Fibroblast of the aortic adventitia (primary cell): Measurements from ENCODE around the gene MAPK14. TPM values are rescaled to one million over a fixed set of nuclear protein-coding genes. Genes with fewer than 3 reads are reported as not detected.

Experiments
- DNase-seq: peaks from one replicate; pipeline ENCODE4 v3.0.0-alpha.2; 2010; ENCODE audit warnings: low read depth
- H3K4me3 ChIP-seq: 2 replicates; pipeline ENCODE4 v1.5.1; 2011; ENCODE audit warnings: low read depth, mild to moderate bottlenecking, control low read depth, low read length, moderate library complexity
- CTCF ChIP-seq: IDR thresholded peaks from 2 replicates; pipeline ENCODE4 v1.5.1; 2011; ENCODE audit warnings: mild to moderate bottlenecking, low read length, control low read depth, inconsistent platforms; ENCODE audit not compliant: insufficient read depth
- total RNA-seq: library from RNA; depleted of rRNA; stranded (reverse); fragments of >200 nt; gene quantifications from 2 replicates; pipeline ENCODE4 v1.2.3, GENCODE V29; 2012; ENCODE audit warnings: low replicate concordance

The MAPK14 gene
- total RNA-seq, 1 donor, result 72.5 TPM

DNA sequence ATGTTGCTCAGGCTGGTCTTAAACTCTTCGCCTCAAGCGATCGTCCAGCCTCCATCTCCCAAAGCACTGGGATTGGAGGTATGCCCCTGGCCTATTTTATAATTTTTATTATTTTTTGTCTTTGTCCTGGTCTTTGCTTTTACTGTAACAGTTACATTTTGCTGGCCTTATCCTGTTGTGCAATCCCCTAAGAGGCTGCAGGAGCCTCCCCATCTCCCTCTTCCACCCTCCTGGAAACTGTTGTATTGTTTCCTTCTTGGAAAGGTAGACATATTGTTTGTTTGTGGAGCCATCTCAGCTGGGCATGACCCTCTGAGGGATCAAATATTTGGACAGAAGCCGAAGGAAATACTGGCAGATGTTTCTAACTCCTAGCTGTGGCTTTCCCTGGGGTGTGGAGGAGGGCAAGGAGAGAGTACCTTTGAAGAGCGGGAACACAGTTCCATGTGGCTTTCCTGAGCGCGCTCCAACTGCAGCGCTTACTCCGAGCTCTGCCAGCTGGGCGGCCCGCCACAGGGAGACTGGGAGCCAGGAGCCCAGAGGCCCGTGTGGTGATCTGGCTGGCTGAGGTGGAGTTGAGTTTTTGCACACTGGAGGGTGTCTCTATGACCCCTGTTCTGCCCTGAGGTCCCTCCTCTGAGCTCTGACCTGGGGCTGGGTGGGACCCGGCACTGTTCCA is 107.6 kb downstream of the MAPK14 start:
- no peak for TF ChIP-seq CTCF
- no peak for DNase-seq
- no peak overlapping the region for H3K4me3 ChIP-seq

- TF ChIP-seq CTCF, result no peak
- H3K4me3 ChIP-seq, result no peak overlapping the region
- no peak for DNase-seq
These were observed 108.4 kb downstream of the MAPK14 start for GRCh38 chr6:36136034-36136433.

- no peak for DNase-seq
- H3K4me3 ChIP-seq, result no peak overlapping the region
- TF ChIP-seq CTCF, result no peak
These were observed 108.9 kb downstream of the MAPK14 start for GRCh38 chr6:36136551-36136950.

DNA sequence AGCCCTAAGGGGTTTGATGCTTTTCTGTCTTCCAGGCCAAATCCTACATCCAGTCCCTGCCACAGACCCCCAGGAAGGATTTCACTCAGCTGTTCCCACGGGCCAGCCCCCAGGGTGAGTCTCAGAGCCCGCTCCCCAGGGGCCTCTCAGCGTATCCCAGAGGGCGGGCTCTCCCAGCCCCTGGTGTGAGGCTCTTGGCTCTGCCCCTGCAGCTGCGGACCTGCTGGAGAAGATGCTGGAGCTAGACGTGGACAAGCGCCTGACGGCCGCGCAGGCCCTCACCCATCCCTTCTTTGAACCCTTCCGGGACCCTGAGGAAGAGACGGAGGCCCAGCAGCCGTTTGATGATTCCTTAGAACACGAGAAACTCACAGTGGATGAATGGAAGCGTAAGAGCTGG is 111.1 kb downstream of the MAPK14 start:
- no peak for DNase-seq
- H3K4me3 ChIP-seq, result no peak overlapping the region
- no peak for TF ChIP-seq CTCF

DNA sequence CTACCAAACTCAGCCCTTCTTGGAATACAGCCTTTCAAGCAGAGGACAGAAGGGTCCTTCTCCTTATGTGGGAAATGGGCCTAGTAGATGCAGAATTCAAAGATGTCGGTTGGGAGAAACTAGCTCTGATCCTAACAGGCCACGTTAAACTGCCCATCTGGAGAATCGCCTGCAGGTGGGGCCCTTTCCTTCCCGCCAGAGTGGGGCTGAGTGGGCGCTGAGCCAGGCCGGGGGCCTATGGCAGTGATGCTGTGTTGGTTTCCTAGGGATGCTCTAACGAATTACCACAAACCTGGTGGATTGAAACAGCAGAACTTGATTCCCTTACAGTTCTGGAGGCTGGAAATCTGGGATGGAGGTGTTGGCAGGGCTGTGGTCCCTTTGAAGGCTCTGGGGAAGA is 111.8 kb downstream of the MAPK14 start:
- DNase-seq, result no peak
- TF ChIP-seq CTCF, result no peak
- no peak overlapping the region for H3K4me3 ChIP-seq

DNA sequence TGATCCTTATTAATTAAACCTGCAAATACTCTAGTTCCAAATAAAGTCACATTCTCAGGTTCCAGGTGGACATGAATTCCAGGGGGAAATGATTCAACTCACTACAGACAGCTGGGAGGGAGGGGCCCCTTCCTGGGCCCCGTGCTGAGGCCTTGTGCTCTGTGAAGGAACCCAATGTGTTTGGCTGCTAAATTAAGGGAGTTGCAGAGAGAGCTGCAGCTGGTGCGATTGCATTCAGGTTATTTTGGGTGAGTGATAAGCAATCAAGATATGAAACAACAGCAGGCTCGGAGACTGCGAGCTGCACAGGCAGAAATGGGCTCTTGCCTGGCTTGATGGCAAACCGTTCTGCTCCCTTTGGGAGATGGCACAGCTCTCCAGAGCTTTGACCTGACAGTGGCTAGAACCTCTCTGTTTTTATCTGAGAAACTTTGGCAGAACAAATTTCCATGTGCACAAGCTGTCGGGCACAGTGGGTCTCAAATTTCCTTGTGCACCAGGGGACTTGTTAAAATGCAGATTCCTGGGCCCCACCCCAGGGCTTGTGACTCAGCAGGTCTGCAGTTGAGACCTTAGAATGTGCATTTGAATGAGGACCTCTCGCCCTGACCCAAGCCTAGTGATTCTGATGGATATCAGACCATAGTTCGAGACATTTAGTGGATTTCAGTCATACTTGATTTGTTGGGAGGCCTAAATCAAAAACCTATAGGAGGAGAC is 112.5 kb downstream of the MAPK14 start:
- H3K4me3 ChIP-seq, result no peak overlapping the region
- no peak for DNase-seq
- TF ChIP-seq CTCF, result no peak

- no peak overlapping the region for H3K4me3 ChIP-seq
- DNase-seq, result no peak
- TF ChIP-seq CTCF, result no peak
These were observed 113.5 kb downstream of the MAPK14 start for GRCh38 chr6:36141091-36141490.
